SK-N-SH (cell line): Measurements from ENCODE around the gene NIPAL1.

Experiments used
- POLR2AphosphoS5 ChIP-seq: IDR thresholded peaks from 2 replicates; pipeline ENCODE4 v1.6.1; 2012; ENCODE audit warnings: low read depth, low read length
- TF ChIP-seq, protein P1 (sequence below): IDR thresholded peaks from 2 replicates; pipeline ENCODE4 v1.6.1; 2012; ENCODE audit warnings: mild to moderate bottlenecking, low read depth, low read length, moderate library complexity

DNA sequence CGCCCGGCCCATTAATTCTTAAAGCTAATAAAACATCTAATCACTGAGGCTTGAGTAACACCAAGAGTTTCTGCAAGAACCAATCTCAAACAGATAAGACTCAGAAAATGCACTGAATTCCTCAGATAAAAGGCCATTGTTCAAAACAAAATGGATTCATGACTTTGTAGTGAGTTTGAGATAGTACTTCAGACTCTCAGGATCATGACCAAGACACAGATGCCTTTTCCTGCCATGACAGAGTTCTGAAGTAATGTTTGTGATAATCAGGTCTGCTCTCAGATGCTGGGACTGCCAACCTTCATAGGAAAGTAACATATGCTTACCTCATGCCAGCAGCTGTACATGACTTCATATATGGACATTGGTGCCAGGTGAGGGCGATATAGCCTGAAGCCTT is 54.6 kb downstream of the NIPAL1 start:
- TF ChIP-seq POLR2AphosphoS5, result no peak
- TF ChIP-seq, protein P1, sequence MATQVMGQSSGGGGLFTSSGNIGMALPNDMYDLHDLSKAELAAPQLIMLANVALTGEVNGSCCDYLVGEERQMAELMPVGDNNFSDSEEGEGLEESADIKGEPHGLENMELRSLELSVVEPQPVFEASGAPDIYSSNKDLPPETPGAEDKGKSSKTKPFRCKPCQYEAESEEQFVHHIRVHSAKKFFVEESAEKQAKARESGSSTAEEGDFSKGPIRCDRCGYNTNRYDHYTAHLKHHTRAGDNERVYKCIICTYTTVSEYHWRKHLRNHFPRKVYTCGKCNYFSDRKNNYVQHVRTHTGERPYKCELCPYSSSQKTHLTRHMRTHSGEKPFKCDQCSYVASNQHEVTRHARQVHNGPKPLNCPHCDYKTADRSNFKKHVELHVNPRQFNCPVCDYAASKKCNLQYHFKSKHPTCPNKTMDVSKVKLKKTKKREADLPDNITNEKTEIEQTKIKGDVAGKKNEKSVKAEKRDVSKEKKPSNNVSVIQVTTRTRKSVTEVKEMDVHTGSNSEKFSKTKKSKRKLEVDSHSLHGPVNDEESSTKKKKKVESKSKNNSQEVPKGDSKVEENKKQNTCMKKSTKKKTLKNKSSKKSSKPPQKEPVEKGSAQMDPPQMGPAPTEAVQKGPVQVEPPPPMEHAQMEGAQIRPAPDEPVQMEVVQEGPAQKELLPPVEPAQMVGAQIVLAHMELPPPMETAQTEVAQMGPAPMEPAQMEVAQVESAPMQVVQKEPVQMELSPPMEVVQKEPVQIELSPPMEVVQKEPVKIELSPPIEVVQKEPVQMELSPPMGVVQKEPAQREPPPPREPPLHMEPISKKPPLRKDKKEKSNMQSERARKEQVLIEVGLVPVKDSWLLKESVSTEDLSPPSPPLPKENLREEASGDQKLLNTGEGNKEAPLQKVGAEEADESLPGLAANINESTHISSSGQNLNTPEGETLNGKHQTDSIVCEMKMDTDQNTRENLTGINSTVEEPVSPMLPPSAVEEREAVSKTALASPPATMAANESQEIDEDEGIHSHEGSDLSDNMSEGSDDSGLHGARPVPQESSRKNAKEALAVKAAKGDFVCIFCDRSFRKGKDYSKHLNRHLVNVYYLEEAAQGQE, result no peak
